Measurements from ENCODE around the gene STON2.

Gene STON2

GRCh38 chr14:81313200-81313599 lies 86.9 kb downstream of the STON2 start:
- H3K27ac Mint-ChIP-seq, result no peak overlapping the region
- H3K4me1 Mint-ChIP-seq, result no peaks in the 10 kb centered on the region
- no peak overlapping the region for H3K4me3 Mint-ChIP-seq
- H3K36me3 Mint-ChIP-seq, result no peaks in the 10 kb centered on the region
- H3K27me3 Mint-ChIP-seq, result peaks cover 2% of the 10 kb centered on the region
- no peaks in the 10 kb centered on the region for H3K9me3 Mint-ChIP-seq

- H3K27me3 Mint-ChIP-seq, result peaks cover 2% of the 10 kb centered on the region
- no peaks in the 10 kb centered on the region for H3K36me3 Mint-ChIP-seq
- H3K4me1 Mint-ChIP-seq, result no peaks in the 10 kb centered on the region
- no peaks in the 10 kb centered on the region for H3K9me3 Mint-ChIP-seq
- no peak overlapping the region for H3K4me3 Mint-ChIP-seq
- no peak overlapping the region for H3K27ac Mint-ChIP-seq
Measured at GRCh38 chr14:81312289-81312876, 87.7 kb downstream of the STON2 start.

GRCh38 chr14:81311778-81312177 lies 88.3 kb downstream of the STON2 start:
- no peak overlapping the region for H3K27ac Mint-ChIP-seq
- peaks cover 2% of the 10 kb centered on the region for H3K27me3 Mint-ChIP-seq
- no peak overlapping the region for H3K4me3 Mint-ChIP-seq
- no peaks in the 10 kb centered on the region for H3K9me3 Mint-ChIP-seq
- H3K36me3 Mint-ChIP-seq, result no peaks in the 10 kb centered on the region
- H3K4me1 Mint-ChIP-seq, result no peaks in the 10 kb centered on the region

- H3K36me3 Mint-ChIP-seq, result no peaks in the 10 kb centered on the region
- H3K4me1 Mint-ChIP-seq, result no peaks in the 10 kb centered on the region
- no peaks in the 10 kb centered on the region for H3K9me3 Mint-ChIP-seq
- H3K4me3 Mint-ChIP-seq, result no peak overlapping the region
- H3K27me3 Mint-ChIP-seq, result peaks cover 2% of the 10 kb centered on the region
- H3K27ac Mint-ChIP-seq, result no peak overlapping the region
Measured at GRCh38 chr14:81311141-81311540, 89.0 kb downstream of the STON2 start.

- Mint-ChIP-seq H3K4me1 (no peaks in the 10 kb centered on the region), H3K36me3 (no peaks in the 10 kb centered on the region), H3K27ac (no peak overlapping the region), H3K27me3 (peaks cover 2% of the 10 kb centered on the region), H3K9me3 (no peaks in the 10 kb centered on the region), H3K4me3 (no peak overlapping the region)
Measured at GRCh38 chr14:81310606-81311005, 89.5 kb downstream of the STON2 start.

GRCh38 chr14:81309511-81309910 lies 90.6 kb downstream of the STON2 start:
- Mint-ChIP-seq H3K27me3 (peaks cover 2% of the 10 kb centered on the region), H3K36me3 (no peaks in the 10 kb centered on the region), H3K4me3 (no peak overlapping the region), H3K27ac (no peak overlapping the region), H3K4me1 (no peaks in the 10 kb centered on the region), H3K9me3 (no peaks in the 10 kb centered on the region)

- Mint-ChIP-seq H3K27ac (no peak overlapping the region), H3K4me3 (no peak overlapping the region), H3K27me3 (no peaks in the 10 kb centered on the region), H3K9me3 (no peaks in the 10 kb centered on the region), H3K36me3 (no peaks in the 10 kb centered on the region), H3K4me1 (no peaks in the 10 kb centered on the region)
Measured at GRCh38 chr14:81305743-81306142, 94.4 kb downstream of the STON2 start.

- H3K4me3 Mint-ChIP-seq, result no peak overlapping the region
- H3K27me3 Mint-ChIP-seq, result no peaks in the 10 kb centered on the region
- no peak overlapping the region for H3K27ac Mint-ChIP-seq
- H3K9me3 Mint-ChIP-seq, result no peaks in the 10 kb centered on the region
- no peaks in the 10 kb centered on the region for H3K4me1 Mint-ChIP-seq
- no peaks in the 10 kb centered on the region for H3K36me3 Mint-ChIP-seq
Measured at GRCh38 chr14:81305065-81305464, 95.1 kb downstream of the STON2 start.

GRCh38 chr14:81303258-81303935 lies 96.7 kb downstream of the STON2 start:
- no peaks in the 10 kb centered on the region for H3K36me3 Mint-ChIP-seq
- H3K4me1 Mint-ChIP-seq, result no peaks in the 10 kb centered on the region
- no peak overlapping the region for H3K4me3 Mint-ChIP-seq
- H3K9me3 Mint-ChIP-seq, result no peaks in the 10 kb centered on the region
- H3K27ac Mint-ChIP-seq, result no peak overlapping the region
- H3K27me3 Mint-ChIP-seq, result no peaks in the 10 kb centered on the region

GRCh38 chr14:81302638-81303037 lies 97.5 kb downstream of the STON2 start:
- H3K4me1 Mint-ChIP-seq, result no peaks in the 10 kb centered on the region
- H3K4me3 Mint-ChIP-seq, result no peak overlapping the region

GRCh38 chr14:81301813-81302212 lies 98.3 kb downstream of the STON2 start:
- no peaks in the 10 kb centered on the region for H3K36me3 Mint-ChIP-seq
- H3K4me3 Mint-ChIP-seq, result no peak overlapping the region
- no peaks in the 10 kb centered on the region for H3K4me1 Mint-ChIP-seq
- H3K9me3 Mint-ChIP-seq, result no peaks in the 10 kb centered on the region
- no peak overlapping the region for H3K27ac Mint-ChIP-seq
- no peaks in the 10 kb centered on the region for H3K27me3 Mint-ChIP-seq

More at GRCh38 chr14:81302638-81303037, 97.5 kb downstream of the STON2 start:
- Mint-ChIP-seq H3K27ac (no peak overlapping the region), H3K36me3 (no peaks in the 10 kb centered on the region), H3K27me3 (no peaks in the 10 kb centered on the region), H3K9me3 (no peaks in the 10 kb centered on the region)

GRCh38 chr14:81301371-81301770 lies 98.8 kb downstream of the STON2 start:
- no peaks in the 10 kb centered on the region for H3K36me3 Mint-ChIP-seq
- no peaks in the 10 kb centered on the region for H3K4me1 Mint-ChIP-seq
- H3K27me3 Mint-ChIP-seq, result no peaks in the 10 kb centered on the region
- H3K4me3 Mint-ChIP-seq, result no peak overlapping the region
- H3K9me3 Mint-ChIP-seq, result no peaks in the 10 kb centered on the region
- H3K27ac Mint-ChIP-seq, result no peak overlapping the region

- Mint-ChIP-seq H3K9me3 (no peaks in the 10 kb centered on the region), H3K27ac (no peak overlapping the region), H3K36me3 (no peaks in the 10 kb centered on the region), H3K4me1 (no peaks in the 10 kb centered on the region), H3K4me3 (no peak overlapping the region), H3K27me3 (no peaks in the 10 kb centered on the region)
Measured at GRCh38 chr14:81298911-81299310, 101.2 kb downstream of the STON2 start.

GRCh38 chr14:81298122-81298521 lies 102.0 kb downstream of the STON2 start:
- H3K9me3 Mint-ChIP-seq, result no peaks in the 10 kb centered on the region
- no peaks in the 10 kb centered on the region for H3K27me3 Mint-ChIP-seq
- H3K36me3 Mint-ChIP-seq, result no peaks in the 10 kb centered on the region
- no peak overlapping the region for H3K4me3 Mint-ChIP-seq
- no peaks in the 10 kb centered on the region for H3K4me1 Mint-ChIP-seq
- no peak overlapping the region for H3K27ac Mint-ChIP-seq

- H3K4me3 Mint-ChIP-seq, result no peak overlapping the region
Measured at GRCh38 chr14:81295958-81296923, 103.9 kb downstream of the STON2 start.

GRCh38 chr14:81289516-81289915 lies 110.6 kb downstream of the STON2 start:
- Mint-ChIP-seq H3K4me3 (no peak overlapping the region), H3K27me3 (peaks cover 1% of the 10 kb centered on the region), H3K4me1 (no peaks in the 10 kb centered on the region), H3K36me3 (no peaks in the 10 kb centered on the region), H3K27ac (no peak overlapping the region), H3K9me3 (no peaks in the 10 kb centered on the region)

More at GRCh38 chr14:81295958-81296923, 103.9 kb downstream of the STON2 start:
- Mint-ChIP-seq H3K9me3 (no peaks in the 10 kb centered on the region), H3K27ac (no peak overlapping the region), H3K27me3 (no peaks in the 10 kb centered on the region), H3K4me1 (no peaks in the 10 kb centered on the region), H3K36me3 (no peaks in the 10 kb centered on the region)
